Measurements from ENCODE around the gene PPP1R2.

Gene PPP1R2

DNA sequence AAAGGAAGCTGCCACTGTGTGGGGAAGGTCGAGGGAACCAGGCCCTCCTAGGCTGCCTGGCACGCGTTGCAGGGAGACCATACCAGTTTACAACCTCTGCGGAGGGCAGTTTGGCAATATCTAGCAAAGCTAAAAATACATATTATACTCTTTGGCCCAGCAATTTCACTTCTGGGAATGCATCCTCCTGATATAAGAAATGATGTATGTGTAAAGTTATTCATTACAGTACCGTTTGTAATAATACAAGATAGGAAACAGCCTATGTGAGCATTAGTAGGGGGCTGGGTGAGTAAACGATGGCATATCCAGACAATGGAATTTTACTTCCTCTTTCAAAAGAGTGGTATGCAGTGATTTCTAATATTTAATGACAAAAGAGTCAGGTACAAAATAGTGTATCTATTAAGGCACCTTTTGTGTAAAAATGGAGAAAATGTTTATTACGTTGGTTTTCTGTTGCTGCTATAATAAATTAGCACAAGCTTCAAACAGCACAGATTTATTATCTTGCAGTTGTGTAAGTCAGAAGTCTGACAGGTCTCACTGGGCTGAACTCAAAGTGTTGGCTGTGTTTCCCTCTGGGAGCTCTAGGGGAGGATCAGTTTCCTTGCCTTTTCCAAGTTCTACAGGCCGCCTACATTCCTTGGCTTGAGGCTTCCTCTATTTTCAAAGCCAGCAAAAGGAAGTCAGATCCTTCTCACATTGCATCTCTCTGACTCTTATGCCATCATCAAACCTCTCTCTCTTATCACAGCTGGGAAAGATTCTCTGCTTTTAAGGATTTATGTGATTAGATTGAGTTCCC is 31.6 kb upstream of the PPP1R2 start:
- DNase-seq (ENCODE audit: low read depth, low spot score), result no peak
- H3K9ac ChIP-seq (ENCODE audit: insufficient read length, low read depth), result no peak overlapping the region

DNA sequence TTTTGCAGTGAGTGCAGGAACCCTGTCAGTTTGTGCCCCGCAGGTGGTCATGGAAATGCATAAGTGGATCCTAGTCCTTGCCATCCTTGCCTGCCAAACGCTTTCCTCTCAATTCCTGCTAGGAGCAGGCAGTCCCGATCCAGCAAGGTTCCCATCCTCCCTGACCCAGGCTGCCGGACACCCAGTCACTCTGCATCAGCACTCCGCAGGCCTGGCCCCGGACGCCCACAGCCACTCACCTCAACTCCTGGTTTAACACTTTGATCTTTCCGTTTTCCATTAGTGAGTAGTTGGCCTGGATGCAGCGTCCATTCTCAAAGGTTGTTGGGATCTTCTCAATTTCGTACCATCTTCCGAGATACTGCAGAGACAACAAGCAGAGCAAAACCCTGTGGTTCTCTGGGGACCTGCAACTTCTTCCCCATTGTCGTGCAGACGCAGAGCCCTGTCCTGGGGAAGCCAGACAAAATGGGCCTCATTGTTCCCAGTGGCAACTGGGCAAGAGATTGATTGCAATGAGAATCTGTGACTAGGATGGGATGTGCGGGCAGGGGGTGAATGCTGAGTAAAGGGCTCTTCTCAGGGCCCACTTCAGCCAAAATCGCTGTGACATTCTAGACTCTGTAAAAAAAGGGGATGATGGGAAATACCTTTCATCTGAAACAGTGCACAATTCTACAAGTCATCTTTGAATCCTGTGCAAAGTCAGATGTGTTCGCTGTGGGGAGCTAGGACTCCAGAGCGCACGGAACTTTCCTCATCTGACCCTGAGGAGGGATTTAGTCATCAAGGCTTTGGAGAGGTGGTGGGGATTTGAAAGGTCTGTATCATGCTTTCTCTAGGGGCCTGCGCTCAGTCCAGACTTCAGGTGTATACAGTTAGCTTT is 30.7 kb upstream of the PPP1R2 start:
- Histone ChIP-seq H3K9ac (ENCODE audit: insufficient read length, low read depth) (no peak overlapping the region), H3K4me3 (ENCODE audit: insufficient read length, low read depth) (no peak overlapping the region), H3K9me3 (ENCODE audit: insufficient read depth, low read length) (0 out of 2 replicates have a peak, but pooled peaks cover 7% of the 10 kb centered on the region), H3K36me3 (ENCODE audit: insufficient read depth, insufficient read length, low read length) (no peaks in the 10 kb centered on the region), H3K4me1 (ENCODE audit: insufficient read depth, insufficient read length) (peaks cover 10% of the 10 kb centered on the region), H3K27me3 (ENCODE audit: insufficient read depth, insufficient read length) (no peaks in the 10 kb centered on the region)
- TF ChIP-seq YY1 (IDR thresholded peaks at IDR 0.05; ENCODE audit: insufficient read depth, insufficient read length) (no peak), SUZ12 (IDR thresholded peaks at IDR 0.05; ENCODE audit: extremely low read depth, insufficient read depth, insufficient read length) (no peak), ZNF274 (IDR thresholded peaks at IDR 0.05; ENCODE audit: low read depth, low read length) (no peak)
- peak; percentile 43 for DNase-seq (ENCODE audit: low read depth, low spot score)

More for the DNA sequence above, 31.6 kb upstream of the PPP1R2 start:
- 0 out of 2 replicates have a peak, but pooled peaks cover 7% of the 10 kb centered on the region for H3K9me3 ChIP-seq (ENCODE audit: insufficient read depth, low read length)
- H3K4me1 ChIP-seq (ENCODE audit: insufficient read depth, insufficient read length), result peaks cover 10% of the 10 kb centered on the region
- H3K4me3 ChIP-seq (ENCODE audit: insufficient read length, low read depth), result no peak overlapping the region
- no peaks in the 10 kb centered on the region for H3K27me3 ChIP-seq (ENCODE audit: insufficient read depth, insufficient read length)
- no peaks in the 10 kb centered on the region for H3K36me3 ChIP-seq (ENCODE audit: insufficient read depth, insufficient read length, low read length)
- TF ChIP-seq SUZ12 (IDR thresholded peaks at IDR 0.05; ENCODE audit: extremely low read depth, insufficient read depth, insufficient read length), result no peak
- TF ChIP-seq YY1 (IDR thresholded peaks at IDR 0.05; ENCODE audit: insufficient read depth, insufficient read length), result no peak
- TF ChIP-seq ZNF274 (IDR thresholded peaks at IDR 0.05; ENCODE audit: low read depth, low read length), result no peak

DNA sequence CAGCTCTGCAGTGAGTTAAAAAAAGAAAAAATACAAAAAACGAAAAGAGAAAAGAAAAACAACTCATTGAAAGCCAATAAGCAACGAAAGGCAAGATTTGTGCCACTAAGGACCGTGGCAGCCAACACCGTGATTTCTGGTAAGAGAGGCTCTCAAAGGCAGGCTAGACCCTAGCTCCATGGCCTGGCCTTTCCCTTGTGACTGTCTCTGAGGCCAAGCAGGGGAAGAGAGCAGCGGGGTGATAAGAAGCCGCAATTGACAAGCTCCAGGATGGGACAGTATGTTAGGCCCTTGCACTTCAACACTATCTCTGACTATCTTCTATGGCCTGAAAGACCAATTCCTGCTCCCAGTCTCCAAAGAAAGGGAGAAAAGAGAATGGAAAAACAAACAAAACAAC is 28.2 kb upstream of the PPP1R2 start:
- no peak for DNase-seq (ENCODE audit: low read depth, low spot score)
- H3K36me3 ChIP-seq (ENCODE audit: insufficient read depth, insufficient read length, low read length), result no peaks in the 10 kb centered on the region
- TF ChIP-seq YY1 (IDR thresholded peaks at IDR 0.05; ENCODE audit: insufficient read depth, insufficient read length), result no peak
- no peak for TF ChIP-seq ZNF274 (IDR thresholded peaks at IDR 0.05; ENCODE audit: low read depth, low read length)
- TF ChIP-seq SUZ12 (IDR thresholded peaks at IDR 0.05; ENCODE audit: extremely low read depth, insufficient read depth, insufficient read length), result no peak
- 0 out of 2 replicates have a peak, but pooled peaks cover 7% of the 10 kb centered on the region for H3K9me3 ChIP-seq (ENCODE audit: insufficient read depth, low read length)
- H3K4me3 ChIP-seq (ENCODE audit: insufficient read length, low read depth), result no peak overlapping the region
- peaks cover 10% of the 10 kb centered on the region for H3K4me1 ChIP-seq (ENCODE audit: insufficient read depth, insufficient read length)
- no peaks in the 10 kb centered on the region for H3K27me3 ChIP-seq (ENCODE audit: insufficient read depth, insufficient read length)
- H3K9ac ChIP-seq (ENCODE audit: insufficient read length, low read depth), result no peak overlapping the region

DNA sequence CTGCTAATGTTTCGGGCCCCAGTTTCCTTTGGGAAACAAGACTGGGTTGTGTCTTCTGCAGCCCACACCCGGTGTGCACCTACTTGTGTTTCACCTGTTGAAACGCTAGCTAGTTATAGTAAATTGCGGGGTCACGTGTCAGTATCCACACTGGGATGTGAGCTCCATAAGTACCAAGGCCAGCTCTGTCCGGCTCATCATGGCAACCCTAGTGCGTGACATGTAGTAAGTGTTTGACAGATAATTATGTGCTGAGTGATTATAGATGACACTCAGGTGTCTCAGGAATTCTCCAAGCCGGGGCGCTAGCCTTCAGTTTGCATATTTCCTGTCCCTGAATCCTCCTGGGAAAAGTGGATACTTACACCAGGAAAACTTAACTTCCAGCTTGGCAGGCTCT is 27.8 kb upstream of the PPP1R2 start:
- no peak for TF ChIP-seq ZNF274 (IDR thresholded peaks at IDR 0.05; ENCODE audit: low read depth, low read length)
- TF ChIP-seq YY1 (IDR thresholded peaks at IDR 0.05; ENCODE audit: insufficient read depth, insufficient read length), result no peak
- TF ChIP-seq SUZ12 (IDR thresholded peaks at IDR 0.05; ENCODE audit: extremely low read depth, insufficient read depth, insufficient read length), result no peak

DNA sequence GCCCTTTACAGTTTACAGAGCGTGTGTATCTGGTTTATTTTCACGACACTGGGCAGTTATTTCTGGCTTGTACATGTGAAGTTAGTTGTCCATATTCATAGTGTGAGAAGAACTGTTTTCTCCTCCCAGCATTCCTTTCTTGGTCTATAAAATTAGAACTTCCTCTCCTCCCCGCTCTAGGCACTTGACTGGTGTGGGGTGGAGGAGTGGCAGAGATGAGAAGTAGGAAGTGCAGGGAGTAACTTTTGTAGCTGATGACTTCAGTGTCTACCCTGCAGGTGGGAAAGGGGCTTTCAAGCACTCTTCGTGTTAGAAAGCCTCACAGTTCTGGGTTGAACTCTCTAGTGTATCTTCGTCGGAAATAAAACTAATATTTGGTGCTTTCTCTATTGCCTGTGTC is 27.2 kb upstream of the PPP1R2 start:
- TF ChIP-seq SUZ12 (IDR thresholded peaks at IDR 0.05; ENCODE audit: extremely low read depth, insufficient read depth, insufficient read length) (no peak), ZNF274 (IDR thresholded peaks at IDR 0.05; ENCODE audit: low read depth, low read length) (no peak), YY1 (IDR thresholded peaks at IDR 0.05; ENCODE audit: insufficient read depth, insufficient read length) (no peak)
- Histone ChIP-seq H3K36me3 (ENCODE audit: insufficient read depth, insufficient read length, low read length) (no peaks in the 10 kb centered on the region), H3K4me3 (ENCODE audit: insufficient read length, low read depth) (no peak overlapping the region), H3K4me1 (ENCODE audit: insufficient read depth, insufficient read length) (peaks cover 10% of the 10 kb centered on the region), H3K9ac (ENCODE audit: insufficient read length, low read depth) (no peak overlapping the region), H3K9me3 (ENCODE audit: insufficient read depth, low read length) (0 out of 2 replicates have a peak, but pooled peaks cover 7% of the 10 kb centered on the region), H3K27me3 (ENCODE audit: insufficient read depth, insufficient read length) (no peaks in the 10 kb centered on the region)
- DNase-seq (ENCODE audit: low read depth, low spot score), result no peak

More for the DNA sequence above, 27.8 kb upstream of the PPP1R2 start:
- H3K9me3 ChIP-seq (ENCODE audit: insufficient read depth, low read length), result 0 out of 2 replicates have a peak, but pooled peaks cover 7% of the 10 kb centered on the region
- H3K27me3 ChIP-seq (ENCODE audit: insufficient read depth, insufficient read length), result no peaks in the 10 kb centered on the region
- H3K4me1 ChIP-seq (ENCODE audit: insufficient read depth, insufficient read length), result peaks cover 10% of the 10 kb centered on the region
- H3K9ac ChIP-seq (ENCODE audit: insufficient read length, low read depth), result no peak overlapping the region
- no peaks in the 10 kb centered on the region for H3K36me3 ChIP-seq (ENCODE audit: insufficient read depth, insufficient read length, low read length)
- no peak overlapping the region for H3K4me3 ChIP-seq (ENCODE audit: insufficient read length, low read depth)
- DNase-seq (ENCODE audit: low read depth, low spot score), result no peak

DNA sequence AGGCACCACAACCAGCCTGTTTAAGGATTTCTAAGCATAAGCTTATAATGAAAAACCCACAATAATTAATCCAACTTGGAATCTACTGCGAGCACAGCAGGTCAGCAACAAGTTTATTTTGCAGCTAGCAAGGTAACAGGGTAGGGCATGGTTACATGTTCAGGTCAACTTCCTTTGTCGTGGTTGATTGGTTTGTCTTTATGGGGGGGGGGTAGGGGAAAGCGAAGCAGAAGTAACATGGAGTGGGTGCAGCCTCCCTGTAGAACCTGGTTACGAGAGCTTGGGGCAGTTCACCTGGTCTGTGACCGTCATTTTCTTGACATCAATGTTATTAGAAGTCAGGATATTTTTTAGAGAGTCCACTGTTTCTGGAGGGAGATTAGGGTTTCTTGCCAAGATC is 25.5 kb upstream of the PPP1R2 start:
- no peak overlapping the region for H3K9ac ChIP-seq (ENCODE audit: insufficient read length, low read depth)
- no peak for DNase-seq (ENCODE audit: low read depth, low spot score)
- 0 out of 2 replicates have a peak, but pooled peaks cover 3% of the 10 kb centered on the region for H3K9me3 ChIP-seq (ENCODE audit: insufficient read depth, low read length)
- no peak for TF ChIP-seq ZNF274 (IDR thresholded peaks at IDR 0.05; ENCODE audit: low read depth, low read length)
- TF ChIP-seq YY1 (IDR thresholded peaks at IDR 0.05; ENCODE audit: insufficient read depth, insufficient read length), result no peak
- TF ChIP-seq SUZ12 (IDR thresholded peaks at IDR 0.05; ENCODE audit: extremely low read depth, insufficient read depth, insufficient read length), result no peak
- no peaks in the 10 kb centered on the region for H3K27me3 ChIP-seq (ENCODE audit: insufficient read depth, insufficient read length)
- no peak overlapping the region for H3K4me3 ChIP-seq (ENCODE audit: insufficient read length, low read depth)
- peaks cover 2% of the 10 kb centered on the region for H3K4me1 ChIP-seq (ENCODE audit: insufficient read depth, insufficient read length)
- no peaks in the 10 kb centered on the region for H3K36me3 ChIP-seq (ENCODE audit: insufficient read depth, insufficient read length, low read length)

Measured in NT2/D1 (cell line).